ENCODE results near the gene SEMA3F. TPM values are rescaled to one million over a fixed set of nuclear protein-coding genes. Genes with fewer than 3 reads are reported as not detected.

SEMA3F gene
- total and polyA plus RNA-seq, 2 experiments from 2014 or later: 13.9 to 15.5 TPM

- Histone ChIP-seq H3K4me1 (ENCODE audit: insufficient read depth) (peaks cover 14% of the 10 kb centered on the region), H3K9me2 (replicated peaks; ENCODE audit: insufficient read depth) (no peaks in the 10 kb centered on the region), H3K9me3 (ENCODE audit: low read depth) (no peaks in the 10 kb centered on the region), H2AFZ (no peak overlapping the region), H3K79me2 (no peaks in the 10 kb centered on the region), H3K27ac (no peak overlapping the region), H4K20me1 (ENCODE audit: insufficient read depth, poor library complexity, severe bottlenecking) (no peaks in the 10 kb centered on the region), H3K4me2 (peak overlapping the region; percentile 96), H3K27me3 (peaks cover 30% of the 10 kb centered on the region), H3K36me3 (replicated peaks; ENCODE audit: insufficient read depth, low read depth) (no peaks in the 10 kb centered on the region), H3K4me3 (no peak overlapping the region)
- no peak for DNase-seq (ENCODE audit: low spot score)
- no peak for TF ChIP-seq EZH2 (IDR thresholded peaks at IDR 0.05; ENCODE audit: borderline replicate concordance)
- TF ChIP-seq EZH2phosphoT487 (IDR thresholded peaks at IDR 0.05; ENCODE audit: low read depth, severe bottlenecking, unreplicated experiment): no peak
- TF ChIP-seq CTCF (IDR thresholded peaks at IDR 0.05; ENCODE audit: poor library complexity): no peak
- 88% methylated on average over 11 of the region's 12 CpGs for WGBS (ENCODE audit: low lambda C conversion rate, missing lambda C conversion rate)
Observed at GRCh38 chr3:50203809-50204803, 49.0 kb downstream of the SEMA3F start.

GRCh38 chr3:50204804-50205412 is 49.8 kb downstream of the SEMA3F start, which contains the start of gene SLC38A3:
TSS of gene SLC38A3 (plus strand) at chr3:50205271. CDS start at chr3:50214200, 8,929 bp downstream.
- Histone ChIP-seq H3K4me1 (ENCODE audit: insufficient read depth) (peaks cover 14% of the 10 kb centered on the region), H3K4me3 (peak within 1 kb of the TSS; percentile 34), H3K27ac (peak within 1 kb of the TSS; percentile 9), H3K27me3 (peaks cover 30% of the 10 kb centered on the region), H2AFZ (peak within 1 kb of the TSS; percentile 50), H3K9me3 (ENCODE audit: low read depth) (no peaks in the 10 kb centered on the region), H4K20me1 (ENCODE audit: insufficient read depth, poor library complexity, severe bottlenecking) (no peaks in the 10 kb centered on the region), H3K36me3 (replicated peaks; ENCODE audit: insufficient read depth, low read depth) (no peaks in the 10 kb centered on the region), H3K4me2 (peak within 1 kb of the TSS; percentile 96), H3K9me2 (replicated peaks; ENCODE audit: insufficient read depth) (no peaks in the 10 kb centered on the region), H3K79me2 (no peaks in the 10 kb centered on the region)
- WGBS (ENCODE audit: low lambda C conversion rate, missing lambda C conversion rate): 4% methylated on average over 15 of the region's 41 CpGs
- peak; percentile 72 for DNase-seq (ENCODE audit: low spot score)
- TF ChIP-seq EZH2 (IDR thresholded peaks at IDR 0.05; ENCODE audit: borderline replicate concordance) (peak; percentile 44), EZH2phosphoT487 (IDR thresholded peaks at IDR 0.05; ENCODE audit: low read depth, severe bottlenecking, unreplicated experiment) (no peak), CTCF (IDR thresholded peaks at IDR 0.05; ENCODE audit: poor library complexity) (no peak)

GRCh38 chr3:50205413-50206276 is 50.5 kb downstream of the SEMA3F start:
- Histone ChIP-seq H3K79me2 (no peaks in the 10 kb centered on the region), H3K4me3 (peak overlapping the region; percentile 34), H3K4me1 (ENCODE audit: insufficient read depth) (peaks cover 14% of the 10 kb centered on the region), H3K27ac (peak overlapping the region; percentile 9), H3K36me3 (replicated peaks; ENCODE audit: insufficient read depth, low read depth) (no peaks in the 10 kb centered on the region), H3K27me3 (peaks cover 30% of the 10 kb centered on the region), H3K4me2 (peak overlapping the region; percentile 96), H3K9me2 (replicated peaks; ENCODE audit: insufficient read depth) (no peaks in the 10 kb centered on the region), H3K9me3 (ENCODE audit: low read depth) (no peaks in the 10 kb centered on the region), H4K20me1 (ENCODE audit: insufficient read depth, poor library complexity, severe bottlenecking) (no peaks in the 10 kb centered on the region), H2AFZ (peak overlapping the region; percentile 50)
- peak; percentile 73 for DNase-seq (ENCODE audit: low spot score)
- 1% methylated on average over 62 of the region's 67 CpGs for WGBS (ENCODE audit: low lambda C conversion rate, missing lambda C conversion rate)
- no peak for TF ChIP-seq EZH2phosphoT487 (IDR thresholded peaks at IDR 0.05; ENCODE audit: low read depth, severe bottlenecking, unreplicated experiment)
- TF ChIP-seq CTCF (IDR thresholded peaks at IDR 0.05; ENCODE audit: poor library complexity): no peak
- TF ChIP-seq EZH2 (IDR thresholded peaks at IDR 0.05; ENCODE audit: borderline replicate concordance): no peak
